DOHH2 (cell line): ENCODE measurements around the gene ADCY1.

Experiments used
- H3F3A ChIP-seq: fragments of 200-600 bp; sonication (generic), shearing (Covaris generic); 2 replicates; pipeline ENCODE4 v1.6.0; 2016; ENCODE audit warnings: antibody characterized with exemption, mild to moderate bottlenecking; ENCODE audit not compliant: control insufficient read depth, insufficient read depth
- H3K27ac ChIP-seq: fragments of 200-600 bp; sonication (generic); 2 replicates; pipeline ENCODE4 v1.5.1; 2014; ENCODE audit warnings: low read depth, mild to moderate bottlenecking, low read length, moderate library complexity
- H3K27me3 ChIP-seq: fragments of 200-600 bp; sonication (generic); 2 replicates; pipeline ENCODE4 v1.6.1; 2014; ENCODE audit warnings: mild to moderate bottlenecking, low read length, mixed read lengths; ENCODE audit not compliant: control insufficient read depth
- H3K36me3 ChIP-seq: fragments of 200-600 bp; sonication (generic); 2 replicates; pipeline ENCODE4 v1.6.1; 2014; ENCODE audit warnings: mild to moderate bottlenecking, low read length, moderate library complexity, mixed read lengths; ENCODE audit not compliant: control insufficient read depth
- H3K4me1 ChIP-seq: fragments of 200-600 bp; sonication (generic); 2 replicates; pipeline ENCODE4 v1.6.1; 2014; ENCODE audit warnings: mild to moderate bottlenecking, low read length, mixed read lengths; ENCODE audit not compliant: control insufficient read depth
- H3K4me2 ChIP-seq: fragments of 200-600 bp; sonication (generic); 2 replicates; pipeline ENCODE4 v1.6.0; 2014; ENCODE audit warnings: mild to moderate bottlenecking, low read length, moderate library complexity
- H3K4me3 ChIP-seq: fragments of 200-600 bp; sonication (generic); 2 replicates; pipeline ENCODE4 v1.5.1; 2014; ENCODE audit warnings: mild to moderate bottlenecking, low read length, mixed read lengths
- H3K79me2 ChIP-seq: fragments of 200-600 bp; sonication (generic); 2 replicates; pipeline ENCODE4 v1.6.1; 2014; ENCODE audit warnings: mild to moderate bottlenecking, low read length, mixed read lengths; ENCODE audit not compliant: control insufficient read depth
- H3K9me2 ChIP-seq: fragments of 200-600 bp; sonication (generic); replicated peaks from 2 replicates; pipeline ENCODE4 v1.6.1; 2014; ENCODE audit warnings: mild to moderate bottlenecking, low read length, mixed read lengths; ENCODE audit not compliant: control insufficient read depth
- H3K9me3 ChIP-seq: fragments of 200-600 bp; sonication (generic); 2 replicates; pipeline ENCODE4 v1.6.1; 2014; ENCODE audit warnings: antibody characterized with exemption, low read length, mixed read lengths; ENCODE audit not compliant: control insufficient read depth, insufficient read depth
- H4K20me1 ChIP-seq: fragments of 200-600 bp; sonication (generic); 2 replicates; pipeline ENCODE4 v1.6.0; 2014; ENCODE audit warnings: low read depth, mild to moderate bottlenecking, antibody characterized with exemption, low read length, moderate library complexity; ENCODE audit not compliant: control insufficient read depth, insufficient read depth
- EZH2phosphoT487 ChIP-seq: fragments of 200-600 bp; sonication (generic); IDR thresholded peaks from 2 replicates; pipeline ENCODE4 v1.6.1; 2017; ENCODE audit warnings: borderline replicate concordance, mild to moderate bottlenecking, antibody characterized with exemption, low read length, moderate library complexity, mixed read lengths
- TF ChIP-seq, protein P1 (sequence below): fragments of 200-600 bp; sonication (generic); IDR thresholded peaks from one replicate; pipeline ENCODE4 v1.5.1; 2014; ENCODE audit warnings: antibody characterized with exemption, mild to moderate bottlenecking, low read depth, low read length; ENCODE audit not compliant: poor library complexity, severe bottlenecking

Gene ADCY1

GRCh38 chr7:45625714-45626440 is 51.7 kb downstream of the ADCY1 start:
- H3F3A ChIP-seq, result no peaks in the 10 kb centered on the region
- H3K27me3 ChIP-seq, result no peaks in the 10 kb centered on the region
- TF ChIP-seq, protein P1, sequence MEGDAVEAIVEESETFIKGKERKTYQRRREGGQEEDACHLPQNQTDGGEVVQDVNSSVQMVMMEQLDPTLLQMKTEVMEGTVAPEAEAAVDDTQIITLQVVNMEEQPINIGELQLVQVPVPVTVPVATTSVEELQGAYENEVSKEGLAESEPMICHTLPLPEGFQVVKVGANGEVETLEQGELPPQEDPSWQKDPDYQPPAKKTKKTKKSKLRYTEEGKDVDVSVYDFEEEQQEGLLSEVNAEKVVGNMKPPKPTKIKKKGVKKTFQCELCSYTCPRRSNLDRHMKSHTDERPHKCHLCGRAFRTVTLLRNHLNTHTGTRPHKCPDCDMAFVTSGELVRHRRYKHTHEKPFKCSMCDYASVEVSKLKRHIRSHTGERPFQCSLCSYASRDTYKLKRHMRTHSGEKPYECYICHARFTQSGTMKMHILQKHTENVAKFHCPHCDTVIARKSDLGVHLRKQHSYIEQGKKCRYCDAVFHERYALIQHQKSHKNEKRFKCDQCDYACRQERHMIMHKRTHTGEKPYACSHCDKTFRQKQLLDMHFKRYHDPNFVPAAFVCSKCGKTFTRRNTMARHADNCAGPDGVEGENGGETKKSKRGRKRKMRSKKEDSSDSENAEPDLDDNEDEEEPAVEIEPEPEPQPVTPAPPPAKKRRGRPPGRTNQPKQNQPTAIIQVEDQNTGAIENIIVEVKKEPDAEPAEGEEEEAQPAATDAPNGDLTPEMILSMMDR, result no peak
- no peak for TF ChIP-seq EZH2phosphoT487
- no peaks in the 10 kb centered on the region for H3K36me3 ChIP-seq
- H3K4me1 ChIP-seq, result no peaks in the 10 kb centered on the region
- no peaks in the 10 kb centered on the region for H3K9me3 ChIP-seq
- H3K27ac ChIP-seq, result no peak overlapping the region
- no peak overlapping the region for H3K4me2 ChIP-seq
- no peaks in the 10 kb centered on the region for H3K9me2 ChIP-seq
- H4K20me1 ChIP-seq, result no peaks in the 10 kb centered on the region
- H3K79me2 ChIP-seq, result no peaks in the 10 kb centered on the region
- no peak overlapping the region for H3K4me3 ChIP-seq

- Histone ChIP-seq H3K36me3 (no peaks in the 10 kb centered on the region), H3K4me1 (no peaks in the 10 kb centered on the region), H3F3A (no peaks in the 10 kb centered on the region), H3K9me3 (no peaks in the 10 kb centered on the region), H3K79me2 (no peaks in the 10 kb centered on the region), H3K27me3 (no peaks in the 10 kb centered on the region), H3K9me2 (no peaks in the 10 kb centered on the region), H3K4me3 (no peak overlapping the region), H4K20me1 (no peaks in the 10 kb centered on the region), H3K4me2 (no peak overlapping the region), H3K27ac (no peak overlapping the region)
- TF ChIP-seq, protein P1, result no peak
- TF ChIP-seq EZH2phosphoT487, result no peak
These were observed 52.6 kb downstream of the ADCY1 start for GRCh38 chr7:45626441-45627430.

DNA sequence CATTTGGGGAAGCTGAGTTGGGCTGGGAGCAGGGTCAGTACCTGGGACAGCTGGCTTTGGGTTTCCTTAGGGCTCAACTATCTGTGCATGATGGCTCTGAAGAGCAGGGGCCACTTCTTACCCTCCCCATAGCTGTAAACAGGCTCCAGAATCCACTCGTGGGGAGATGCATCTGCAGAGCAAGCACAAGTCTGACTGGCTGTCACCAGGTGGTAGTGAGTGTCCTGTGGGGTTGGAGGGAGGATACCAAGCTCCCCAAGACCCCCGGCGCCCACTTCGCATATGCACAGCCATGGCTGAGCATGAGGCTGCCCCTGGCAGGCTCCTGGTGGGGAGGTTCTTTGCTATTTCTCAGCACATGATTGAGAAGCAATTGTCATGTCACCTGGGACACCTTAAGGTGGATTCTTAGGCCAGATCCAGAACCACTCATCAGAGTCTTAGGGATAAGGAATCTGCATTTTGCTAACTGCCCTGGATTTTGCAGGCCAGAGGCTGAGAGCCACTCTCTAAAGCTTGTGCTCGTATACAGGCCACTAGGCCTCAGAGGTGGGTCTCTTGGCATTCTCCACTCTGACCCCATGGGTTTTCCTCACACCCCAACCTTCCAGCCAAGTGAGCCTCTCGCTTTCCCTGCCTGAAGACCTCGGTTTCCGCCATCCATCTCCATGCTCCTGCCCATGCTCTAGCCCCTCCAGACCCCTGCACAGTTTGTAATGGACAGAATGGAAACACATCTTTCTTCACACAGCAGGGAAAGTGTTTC is 53.7 kb downstream of the ADCY1 start:
- H4K20me1 ChIP-seq, result no peaks in the 10 kb centered on the region
- H3K4me3 ChIP-seq, result no peak overlapping the region
- no peak overlapping the region for H3K27ac ChIP-seq
- H3F3A ChIP-seq, result no peaks in the 10 kb centered on the region
- no peaks in the 10 kb centered on the region for H3K4me1 ChIP-seq
- H3K9me3 ChIP-seq, result no peaks in the 10 kb centered on the region
- H3K9me2 ChIP-seq, result no peaks in the 10 kb centered on the region
- H3K36me3 ChIP-seq, result no peaks in the 10 kb centered on the region
- H3K79me2 ChIP-seq, result no peaks in the 10 kb centered on the region
- H3K4me2 ChIP-seq, result no peak overlapping the region
- H3K27me3 ChIP-seq, result no peaks in the 10 kb centered on the region
- TF ChIP-seq, protein P1, result no peak
- TF ChIP-seq EZH2phosphoT487, result no peak
